OCI-LY1 (cell line): Measurements from ENCODE around the gene RAX.

Experiments
- EZH2 ChIP-seq: fragments of 200-600 bp; sonication (generic), shearing (Covaris generic); IDR thresholded peaks from 2 replicates; pipeline ENCODE4 v1.8.0; 2017; ENCODE audit warnings: borderline replicate concordance, mixed run types, mild to moderate bottlenecking, antibody characterized with exemption, low read length, moderate library complexity, mixed read lengths
- TF ChIP-seq, protein P1 (sequence below): fragments of 200-600 bp; sonication (generic), shearing (Covaris generic); IDR thresholded peaks from 2 replicates; pipeline ENCODE4 v1.5.1; 2017; ENCODE audit warnings: mild to moderate bottlenecking, antibody characterized with exemption, low read length, moderate library complexity, mixed read lengths

GRCh38 chr18:59263661-59264060 lies 9.6 kb downstream of the RAX start:
- TF ChIP-seq, protein P1, sequence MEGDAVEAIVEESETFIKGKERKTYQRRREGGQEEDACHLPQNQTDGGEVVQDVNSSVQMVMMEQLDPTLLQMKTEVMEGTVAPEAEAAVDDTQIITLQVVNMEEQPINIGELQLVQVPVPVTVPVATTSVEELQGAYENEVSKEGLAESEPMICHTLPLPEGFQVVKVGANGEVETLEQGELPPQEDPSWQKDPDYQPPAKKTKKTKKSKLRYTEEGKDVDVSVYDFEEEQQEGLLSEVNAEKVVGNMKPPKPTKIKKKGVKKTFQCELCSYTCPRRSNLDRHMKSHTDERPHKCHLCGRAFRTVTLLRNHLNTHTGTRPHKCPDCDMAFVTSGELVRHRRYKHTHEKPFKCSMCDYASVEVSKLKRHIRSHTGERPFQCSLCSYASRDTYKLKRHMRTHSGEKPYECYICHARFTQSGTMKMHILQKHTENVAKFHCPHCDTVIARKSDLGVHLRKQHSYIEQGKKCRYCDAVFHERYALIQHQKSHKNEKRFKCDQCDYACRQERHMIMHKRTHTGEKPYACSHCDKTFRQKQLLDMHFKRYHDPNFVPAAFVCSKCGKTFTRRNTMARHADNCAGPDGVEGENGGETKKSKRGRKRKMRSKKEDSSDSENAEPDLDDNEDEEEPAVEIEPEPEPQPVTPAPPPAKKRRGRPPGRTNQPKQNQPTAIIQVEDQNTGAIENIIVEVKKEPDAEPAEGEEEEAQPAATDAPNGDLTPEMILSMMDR = no peak
- no peak for TF ChIP-seq EZH2
